GM21528 (cell line): ENCODE measurements around the gene FYN.
"Not testable (repeated sequence)": the region's sequence is repeated elsewhere in the genome, so short reads cannot be mapped to it uniquely, and the experiment has no call there.

Experiments
- ATAC-seq: cut with Tn5 transposase; IDR thresholded peaks from one replicate; pipeline ENCODE4 v1.9.1; 2021; ENCODE audit warnings: mild to moderate bottlenecking, moderate library complexity; ENCODE audit not compliant: unreplicated experiment, low FRiP score

The FYN gene

GRCh38 chr6:111873178-111874024 lies at the start of gene FYN:
Gene FYN (minus strand): TSS chr6:111873452. CDS start chr6:111720051, 153,401 bp downstream.
- ATAC-seq = peak; percentile 99

GRCh38 chr6:111922454-111923297 lies 49.4 kb upstream of the FYN start:
- no peak for ATAC-seq

- ATAC-seq = no peak
Observed at GRCh38 chr6:111921103-111921502, 47.9 kb upstream of the FYN start.

- no peak for ATAC-seq
Observed at GRCh38 chr6:111920578-111920977, 47.3 kb upstream of the FYN start.

- ATAC-seq = no peak
Observed at GRCh38 chr6:111918825-111919224, 45.6 kb upstream of the FYN start.

GRCh38 chr6:111916747-111917146 lies 43.5 kb upstream of the FYN start:
- no peak for ATAC-seq

GRCh38 chr6:111914617-111915016 lies 41.4 kb upstream of the FYN start:
- ATAC-seq = no peak

GRCh38 chr6:111912904-111913303 lies 39.7 kb upstream of the FYN start:
- ATAC-seq = no peak

- ATAC-seq = no peak
Observed at GRCh38 chr6:111911428-111911827, 38.2 kb upstream of the FYN start.

- ATAC-seq = no peak
Observed at GRCh38 chr6:111909238-111909637, 36.0 kb upstream of the FYN start.

GRCh38 chr6:111908365-111908764 lies 35.1 kb upstream of the FYN start:
- not testable (repeated sequence) for ATAC-seq

- no peak for ATAC-seq
Observed at GRCh38 chr6:111900735-111901134, 27.5 kb upstream of the FYN start.

- no peak for ATAC-seq
Observed at GRCh38 chr6:111899531-111899930, 26.3 kb upstream of the FYN start.

- ATAC-seq = no peak
Observed at GRCh38 chr6:111898452-111898851, 25.2 kb upstream of the FYN start.

GRCh38 chr6:111894951-111895350 lies 21.7 kb upstream of the FYN start:
- ATAC-seq = no peak

GRCh38 chr6:111894272-111894671 lies 21.0 kb upstream of the FYN start:
- ATAC-seq = no peak

- ATAC-seq = no peak
Observed at GRCh38 chr6:111892431-111892830, 19.2 kb upstream of the FYN start.

GRCh38 chr6:111890988-111891387 lies 17.7 kb upstream of the FYN start:
- no peak for ATAC-seq

GRCh38 chr6:111888928-111889695 lies 15.9 kb upstream of the FYN start:
- no peak for ATAC-seq

GRCh38 chr6:111886793-111887192 lies 13.5 kb upstream of the FYN start:
- not testable (repeated sequence) for ATAC-seq
